ENCODE data around the gene FZR1.

- TF ChIP-seq CTCF (IDR thresholded peaks at IDR 0.05; ENCODE audit: insufficient read depth, low read length, poor library complexity, severe bottlenecking) (no peak), EZH2phosphoT487 (conservative IDR thresholded peaks at IDR 0.05; ENCODE audit: low read length) (no peak)
Measured at GRCh38 chr19:3464587-3465235, 41.4 kb upstream of the FZR1 start.
